Kidney (tissue), 14 donors: ENCODE measurements around the gene INPP5J. TPM values are rescaled to one million over a fixed set of nuclear protein-coding genes. Genes with fewer than 3 reads are reported as not detected.
"Not testable (repeated sequence)": the region's sequence is repeated elsewhere in the genome, so short reads cannot be mapped to it uniquely, and the experiment has no call there.

ENCODE experiments used
- DNase-seq, 5 donors: peaks; one replicate each; pipeline ENCODE4 v3.0.0-alpha.2; 2013 to 2020
- FAIRE-seq: peaks from 2 replicates; lab custom pipeline; 2012; peaks lifted over from hg19 to GRCh38; lab: Jason Lieb, UNC
- H3K27ac ChIP-seq, 2 donors: one replicate each; pipeline ENCODE4 v1.7.0; 2013; ENCODE audit warnings: low read depth in 2 of 2, low read length in 2 of 2, inconsistent platforms in 1 of 2
- H3K27me3 ChIP-seq: one replicate; pipeline ENCODE4 v1.7.1; 2013; ENCODE audit warnings: low read length, inconsistent platforms; ENCODE audit not compliant: control insufficient read depth, insufficient read depth
- H3K36me3 ChIP-seq, 3 donors: one replicate each; pipeline versions ENCODE4 v1.7.0 to v1.7.1; 2013; ENCODE audit warnings: low read length in 3 of 3, control low read depth in 1 of 3, inconsistent platforms in 1 of 3; ENCODE audit not compliant: insufficient read depth in 3 of 3, control insufficient read depth in 2 of 3
- H3K4me1 ChIP-seq, 3 donors: one replicate each; pipeline versions ENCODE4 v1.7.0 to v1.7.1; 2013; ENCODE audit warnings: low read length in 3 of 3, inconsistent platforms in 1 of 3, low read depth in 1 of 3; ENCODE audit not compliant: control insufficient read depth in 2 of 3, insufficient read depth in 2 of 3
- H3K4me3 ChIP-seq, 3 donors: one replicate each; pipeline versions ENCODE4 v1.7.0 to v1.8.1; 2013; ENCODE audit warnings: low read length in 3 of 3, control low read depth in 1 of 3, inconsistent platforms in 1 of 3
- H3K9ac ChIP-seq, 3 donors: one replicate each; pipeline versions ENCODE4 v1.7.0 to v1.7.1; 2013; ENCODE audit warnings: low read length in 3 of 3, control low read depth in 1 of 3, inconsistent platforms in 1 of 3
- H3K9me3 ChIP-seq, 3 donors: one replicate each; pipeline versions ENCODE4 v1.7.0 to v1.7.1; 2013; ENCODE audit warnings: low read length in 3 of 3, control low read depth in 1 of 3, inconsistent platforms in 1 of 3; ENCODE audit not compliant: control insufficient read depth in 2 of 3, insufficient read depth in 1 of 3
- CTCF ChIP-seq: IDR thresholded peaks from 3 replicates; pipeline ENCODE4 v1.5.1; 2012; ENCODE audit warnings: mild to moderate bottlenecking, moderate library complexity, borderline replicate concordance; ENCODE audit not compliant: insufficient read depth; ENCODE audit errors: extremely low read depth
- intact Hi-C: fragments of 100-400 bp; cut with DNase I; formaldehyde crosslinking; loops from one replicate; pipeline ENCODE4 v1.11.1; 2022
- polyA plus RNA-seq: library from polyadenylated mRNA; stranded (reverse); fragments of 350-450 nt; fragmentation: Illumina TruSeq; extraction: RNeasy Lipid Tissue Mini Kit (QIAGEN cat#74804); gene quantifications from one replicate; pipeline ENCODE4 v1.2.3, GENCODE V29; 2014; ENCODE audit warnings: low read depth, low replicate concordance; ENCODE audit not compliant: insufficient read depth
- total RNA-seq: library from RNA; stranded (reverse); fragmentation: NEBNext Ultra II Directional; extraction: Animal tissue kit (Norgen Biotek cat#: 25700); gene quantifications from one replicate; pipeline ENCODE4 v1.2.1, GENCODE V29; 2021
- donor health status: control.
- donor health status: control.
- donor health status: control.
- donor health status: control.
- donor health status: control.
- donor health status: DM: yes; HTN: yes; CAD: no.
- donor health status: Normal renal cell carcinoma (clear cell type).

The INPP5J gene
- total and polyA plus RNA-seq, 2 donors from 2014 or later: 6.2 to 44.7 TPM

- DNase-seq (no peak), FAIRE-seq (no peak)
- H3K9me3 ChIP-seq: no peaks in the 10 kb centered on the region
- H3K27ac ChIP-seq: no peak overlapping the region
- peaks cover 0 to 56% (median 35%) of the 10 kb centered on the region in 3 donors for H3K36me3 ChIP-seq
- no peak overlapping the region for H3K4me3 ChIP-seq
- intact Hi-C loops: no loop called here
- no peak for TF ChIP-seq CTCF
- peaks cover 0 to 6% (median 0%) of the 10 kb centered on the region in 3 donors for H3K4me1 ChIP-seq
- no peaks in the 10 kb centered on the region for H3K27me3 ChIP-seq
- no peak overlapping the region for H3K9ac ChIP-seq
Observed at GRCh38 chr22:31094741-31095140, 28.0 kb upstream of the INPP5J start.

GRCh38 chr22:31095637-31096249, 27.0 kb upstream of the INPP5J start:
- H3K9ac ChIP-seq: no peak overlapping the region
- TF ChIP-seq CTCF: no peak
- FAIRE-seq (no peak), DNase-seq (no peak)
- no peaks in the 10 kb centered on the region for H3K9me3 ChIP-seq
- H3K4me1 ChIP-seq: peaks cover 0 to 6% (median 0%) of the 10 kb centered on the region in 3 donors
- H3K27ac ChIP-seq: no peak overlapping the region
- H3K27me3 ChIP-seq: no peaks in the 10 kb centered on the region
- no peak overlapping the region for H3K4me3 ChIP-seq
- intact Hi-C loops: no loop called here
- peaks cover 0 to 56% (median 35%) of the 10 kb centered on the region in 3 donors for H3K36me3 ChIP-seq

GRCh38 chr22:31096657-31097279, 26.0 kb upstream of the INPP5J start:
- Histone ChIP-seq H3K27ac (no peak overlapping the region), H3K36me3 (peaks cover 0 to 52% (median 34%) of the 10 kb centered on the region in 3 donors)
- TF ChIP-seq CTCF: no peak

GRCh38 chr22:31097539-31097938, 25.2 kb upstream of the INPP5J start:
- H3K9ac ChIP-seq, DNase-seq, intact Hi-C loops, H3K27ac ChIP-seq, FAIRE-seq, H3K4me1 ChIP-seq, H3K9me3 ChIP-seq, H3K27me3 ChIP-seq, H3K4me3 ChIP-seq: not testable (repeated sequence)
- peaks cover 0 to 46% (median 37%) of the 10 kb centered on the region in 3 donors for H3K36me3 ChIP-seq

More at GRCh38 chr22:31096657-31097279, 26.0 kb upstream of the INPP5J start:
- H3K27me3 ChIP-seq: no peaks in the 10 kb centered on the region
- H3K4me3 ChIP-seq: no peak overlapping the region
- intact Hi-C loops: no loop called here
- H3K9me3 ChIP-seq: no peaks in the 10 kb centered on the region
- H3K4me1 ChIP-seq: peaks cover 0 to 6% (median 0%) of the 10 kb centered on the region in 3 donors
- peak in 3 of 5 donors; percentile 31 to 62 (median 42) for DNase-seq
- no peak overlapping the region for H3K9ac ChIP-seq
- FAIRE-seq: no peak
